Measurements from ENCODE around the gene MIA.
A peak's percentile ranks its signal among the peaks of the same experiment; 100 is the strongest.
"Not testable (repeated sequence)": the region's sequence is repeated elsewhere in the genome, so short reads cannot be mapped to it uniquely, and the experiment has no call there.

MIA gene

DNA sequence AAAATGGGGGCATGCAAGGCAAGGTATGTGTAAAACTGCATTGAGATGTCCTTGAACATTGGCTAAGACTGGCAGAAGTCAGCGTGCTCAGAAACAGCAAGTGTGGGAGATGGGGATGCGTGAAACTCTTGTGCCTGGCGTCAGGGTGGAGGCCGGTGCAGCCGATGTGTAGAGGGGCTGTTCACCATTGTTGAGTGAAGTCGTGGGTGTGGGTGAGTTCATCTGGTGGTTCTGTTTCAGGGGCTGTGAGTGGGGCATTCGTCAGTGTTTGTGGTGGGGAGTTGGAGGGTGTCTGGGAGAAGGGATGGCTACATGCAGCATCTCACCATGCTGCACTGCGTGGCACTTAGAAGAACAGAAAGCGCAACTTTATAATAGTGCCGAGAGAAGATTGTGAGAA, 11.4 kb upstream of the MIA start:
- Histone ChIP-seq H3F3A (ENCODE audit: insufficient read depth, low read length) (no peaks in the 10 kb centered on the region), H4K20me1 (ENCODE audit: insufficient read depth, low read length) (peaks cover 3% of the 10 kb centered on the region; the same call in 1 of the 2 replicates), H3K79me2 (ENCODE audit: low read length) (peaks cover 28% of the 10 kb centered on the region), H3K4me3 (ENCODE audit: low read length) (no peak overlapping the region), H3K9me3 (replicated peaks; ENCODE audit: insufficient read depth, low read length) (no peaks in the 10 kb centered on the region), H3K27me3 (replicated peaks; ENCODE audit: insufficient read depth, low read length) (no peaks in the 10 kb centered on the region), H3K36me3 (replicated peaks; ENCODE audit: insufficient read depth, low read length) (peaks cover 31% of the 10 kb centered on the region), H3K9me2 (replicated peaks; ENCODE audit: insufficient read depth, low read length) (no peaks in the 10 kb centered on the region), H3K4me1 (ENCODE audit: low read length) (no peaks in the 10 kb centered on the region), H3K4me2 (ENCODE audit: low read depth, low read length) (no peak overlapping the region), H3K9ac (ENCODE audit: low read length) (no peak overlapping the region), H2AFZ (ENCODE audit: low read length) (no peak overlapping the region), H3K27ac (ENCODE audit: low read length) (no peak overlapping the region)
- TF ChIP-seq EZH2phosphoT487 (IDR thresholded peaks at IDR 0.05; ENCODE audit: low read length) (no peak), CTCF (IDR thresholded peaks at IDR 0.05; ENCODE audit: low read length) (no peak), EZH2 (optimal IDR thresholded peaks at IDR 0.05; ENCODE audit: low read depth, low read length) (no peak)
- DNase-seq = no peak

GRCh38 chr19:40766385-40766784, 8.9 kb upstream of the MIA start:
- H3F3A ChIP-seq (ENCODE audit: insufficient read depth, low read length); DNase-seq; H3K9me2 ChIP-seq (replicated peaks; ENCODE audit: insufficient read depth, low read length); H3K9me3 ChIP-seq (replicated peaks; ENCODE audit: insufficient read depth, low read length); H3K27me3 ChIP-seq (replicated peaks; ENCODE audit: insufficient read depth, low read length); H3K4me2 ChIP-seq (ENCODE audit: low read depth, low read length); H3K27ac ChIP-seq (ENCODE audit: low read length); H2AFZ ChIP-seq (ENCODE audit: low read length); H3K4me1 ChIP-seq (ENCODE audit: low read length); H4K20me1 ChIP-seq (ENCODE audit: insufficient read depth, low read length); H3K9ac ChIP-seq (ENCODE audit: low read length); H3K4me3 ChIP-seq (ENCODE audit: low read length): not testable (repeated sequence)
- Histone ChIP-seq H3K79me2 (ENCODE audit: low read length) (peaks cover 13% of the 10 kb centered on the region), H3K36me3 (replicated peaks; ENCODE audit: insufficient read depth, low read length) (peaks cover 27% of the 10 kb centered on the region)

GRCh38 chr19:40768869-40769268, 6.5 kb upstream of the MIA start:
- Histone ChIP-seq H3K4me1 (ENCODE audit: low read length) (no peaks in the 10 kb centered on the region), H3K9me2 (replicated peaks; ENCODE audit: insufficient read depth, low read length) (no peaks in the 10 kb centered on the region), H3F3A (ENCODE audit: insufficient read depth, low read length) (no peaks in the 10 kb centered on the region), H3K36me3 (replicated peaks; ENCODE audit: insufficient read depth, low read length) (peaks cover 15% of the 10 kb centered on the region), H3K9ac (ENCODE audit: low read length) (no peak overlapping the region), H4K20me1 (ENCODE audit: insufficient read depth, low read length) (no peaks in the 10 kb centered on the region), H3K4me2 (ENCODE audit: low read depth, low read length) (no peak overlapping the region), H3K79me2 (ENCODE audit: low read length) (no peaks in the 10 kb centered on the region), H2AFZ (ENCODE audit: low read length) (no peak overlapping the region), H3K9me3 (replicated peaks; ENCODE audit: insufficient read depth, low read length) (no peaks in the 10 kb centered on the region), H3K27me3 (replicated peaks; ENCODE audit: insufficient read depth, low read length) (peaks cover under 1% of the 10 kb centered on the region; the same call in 1 of the 2 replicates), H3K27ac (ENCODE audit: low read length) (no peak overlapping the region), H3K4me3 (ENCODE audit: low read length) (no peak overlapping the region)
- DNase-seq = no peak
- TF ChIP-seq CTCF (IDR thresholded peaks at IDR 0.05; ENCODE audit: low read length) (no peak), EZH2phosphoT487 (IDR thresholded peaks at IDR 0.05; ENCODE audit: low read length) (no peak), EZH2 (optimal IDR thresholded peaks at IDR 0.05; ENCODE audit: low read depth, low read length) (no peak)

- H3F3A ChIP-seq (ENCODE audit: insufficient read depth, low read length); H3K27ac ChIP-seq (ENCODE audit: low read length); H3K9me2 ChIP-seq (replicated peaks; ENCODE audit: insufficient read depth, low read length); H3K4me2 ChIP-seq (ENCODE audit: low read depth, low read length); H3K9ac ChIP-seq (ENCODE audit: low read length); H3K4me1 ChIP-seq (ENCODE audit: low read length); H4K20me1 ChIP-seq (ENCODE audit: insufficient read depth, low read length); H3K4me3 ChIP-seq (ENCODE audit: low read length); H3K36me3 ChIP-seq (replicated peaks; ENCODE audit: insufficient read depth, low read length); H2AFZ ChIP-seq (ENCODE audit: low read length); H3K79me2 ChIP-seq (ENCODE audit: low read length); H3K9me3 ChIP-seq (replicated peaks; ENCODE audit: insufficient read depth, low read length): not testable (repeated sequence)
- peak; percentile 12 for DNase-seq
- H3K27me3 ChIP-seq (replicated peaks; ENCODE audit: insufficient read depth, low read length) = peaks cover 25% of the 10 kb centered on the region
These were observed 4.0 kb upstream of the MIA start for GRCh38 chr19:40771101-40771862.

All from MM.1S (cell line).